ENCODE data around the gene ATXN1.

Gene ATXN1

DNA sequence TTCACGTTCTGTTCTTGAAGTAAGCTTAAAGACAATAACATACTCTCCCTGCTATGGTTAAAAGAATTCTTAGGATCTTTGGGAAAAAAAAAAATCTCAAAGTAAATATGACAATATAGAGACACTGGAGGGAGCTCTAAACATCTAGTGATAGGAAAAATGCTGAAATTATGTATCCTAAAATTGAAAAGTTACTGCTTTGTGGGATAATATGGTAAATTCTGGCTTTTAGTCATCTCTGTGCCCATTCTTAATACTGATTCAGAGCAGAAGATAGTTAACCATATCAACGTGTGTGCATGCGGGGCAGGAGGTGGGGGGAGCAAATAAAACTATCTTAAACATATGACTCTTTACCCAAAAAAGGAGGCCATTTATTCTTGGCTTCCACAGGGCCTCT lies 357.4 kb downstream of the ATXN1 start:
- H3K9ac ChIP-seq (ENCODE audit: low read length) = no peak overlapping the region
- peaks cover 7% of the 10 kb centered on the region for H3K4me1 ChIP-seq (ENCODE audit: control insufficient read depth, insufficient read depth, low read length)
- no peaks in the 10 kb centered on the region for H3K36me3 ChIP-seq (ENCODE audit: control insufficient read depth, insufficient read depth, low read length)
- no peaks in the 10 kb centered on the region for H3K27me3 ChIP-seq (ENCODE audit: control insufficient read depth, insufficient read depth, low read length)
- no peaks in the 10 kb centered on the region for H3K9me3 ChIP-seq (ENCODE audit: control insufficient read depth, low read length)
- H3K4me3 ChIP-seq (ENCODE audit: low read length) = no peak overlapping the region

DNA sequence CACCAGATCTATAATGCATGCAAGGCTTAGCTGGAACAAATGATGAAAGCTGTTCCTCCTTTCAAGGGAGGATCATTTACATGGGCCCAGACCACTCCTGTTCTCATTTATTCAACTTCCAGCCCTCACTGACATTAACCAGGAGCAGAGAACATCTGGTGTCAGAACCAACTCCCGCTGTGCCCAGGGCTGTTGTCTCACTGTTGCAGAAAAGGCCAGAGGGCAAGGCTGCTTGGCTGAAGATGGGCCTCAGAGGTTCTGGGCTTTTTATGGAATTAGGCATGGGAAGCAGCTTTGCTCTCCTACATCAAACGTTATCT lies 358.7 kb downstream of the ATXN1 start:
- H3K9ac ChIP-seq (ENCODE audit: low read length) = no peak overlapping the region
- H3K4me1 ChIP-seq (ENCODE audit: control insufficient read depth, insufficient read depth, low read length) = peaks cover 7% of the 10 kb centered on the region
- H3K27me3 ChIP-seq (ENCODE audit: control insufficient read depth, insufficient read depth, low read length) = no peaks in the 10 kb centered on the region
- H3K9me3 ChIP-seq (ENCODE audit: control insufficient read depth, low read length) = no peaks in the 10 kb centered on the region
- H3K36me3 ChIP-seq (ENCODE audit: control insufficient read depth, insufficient read depth, low read length) = no peaks in the 10 kb centered on the region
- no peak overlapping the region for H3K4me3 ChIP-seq (ENCODE audit: low read length)

DNA sequence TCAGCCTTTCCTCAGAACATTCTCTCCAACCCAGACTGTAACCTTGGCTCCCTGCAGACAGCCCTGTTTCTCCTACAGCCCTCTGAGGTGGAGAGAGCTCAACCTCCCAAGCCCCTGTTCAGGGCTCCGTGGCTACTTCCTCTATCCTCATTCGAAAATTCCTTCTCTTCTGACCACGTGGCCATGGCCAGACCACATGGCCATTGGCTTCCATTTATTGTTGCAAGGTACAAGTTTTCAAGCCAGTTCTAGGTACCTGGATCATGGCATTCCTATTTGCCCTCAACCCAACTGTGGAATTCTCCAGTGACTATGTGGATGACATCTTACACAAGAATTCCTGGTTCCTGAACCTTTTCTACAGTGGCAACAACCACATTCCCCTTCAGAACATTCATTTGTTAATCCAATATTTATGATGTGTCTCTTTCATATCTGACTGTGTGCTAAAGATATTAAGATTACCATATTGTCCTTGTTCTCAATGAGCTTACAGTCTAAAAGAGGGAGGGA lies 361.0 kb downstream of the ATXN1 start:
- H3K36me3 ChIP-seq (ENCODE audit: control insufficient read depth, insufficient read depth, low read length) = no peaks in the 10 kb centered on the region
- no peaks in the 10 kb centered on the region for H3K27me3 ChIP-seq (ENCODE audit: control insufficient read depth, insufficient read depth, low read length)
- no peak overlapping the region for H3K9ac ChIP-seq (ENCODE audit: low read length)
- no peaks in the 10 kb centered on the region for H3K4me1 ChIP-seq (ENCODE audit: control insufficient read depth, insufficient read depth, low read length)
- no peaks in the 10 kb centered on the region for H3K9me3 ChIP-seq (ENCODE audit: control insufficient read depth, low read length)
- no peak overlapping the region for H3K4me3 ChIP-seq (ENCODE audit: low read length)

DNA sequence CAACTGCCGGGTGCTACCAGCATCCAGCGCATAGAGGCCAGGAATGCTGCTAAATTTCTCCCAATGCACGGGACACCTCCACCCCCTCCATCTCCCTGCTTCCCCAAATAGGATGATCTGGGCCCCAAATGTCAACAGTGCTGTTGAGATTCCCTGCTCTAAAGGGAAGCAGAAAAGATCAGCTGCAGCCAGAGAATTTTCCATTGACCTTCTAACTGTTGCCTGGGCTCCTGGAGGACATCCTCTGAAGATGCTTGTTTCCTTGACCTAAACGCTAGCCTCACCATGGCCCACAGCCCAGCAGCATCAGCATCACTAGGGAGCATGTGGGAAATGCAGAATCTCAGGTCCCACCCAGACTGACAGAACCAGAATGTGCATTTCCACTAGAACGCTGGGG lies 361.6 kb downstream of the ATXN1 start:
- no peaks in the 10 kb centered on the region for H3K4me1 ChIP-seq (ENCODE audit: control insufficient read depth, insufficient read depth, low read length)
- no peaks in the 10 kb centered on the region for H3K27me3 ChIP-seq (ENCODE audit: control insufficient read depth, insufficient read depth, low read length)
- no peak overlapping the region for H3K4me3 ChIP-seq (ENCODE audit: low read length)
- no peaks in the 10 kb centered on the region for H3K9me3 ChIP-seq (ENCODE audit: control insufficient read depth, low read length)
- no peak overlapping the region for H3K9ac ChIP-seq (ENCODE audit: low read length)
- no peaks in the 10 kb centered on the region for H3K36me3 ChIP-seq (ENCODE audit: control insufficient read depth, insufficient read depth, low read length)

DNA sequence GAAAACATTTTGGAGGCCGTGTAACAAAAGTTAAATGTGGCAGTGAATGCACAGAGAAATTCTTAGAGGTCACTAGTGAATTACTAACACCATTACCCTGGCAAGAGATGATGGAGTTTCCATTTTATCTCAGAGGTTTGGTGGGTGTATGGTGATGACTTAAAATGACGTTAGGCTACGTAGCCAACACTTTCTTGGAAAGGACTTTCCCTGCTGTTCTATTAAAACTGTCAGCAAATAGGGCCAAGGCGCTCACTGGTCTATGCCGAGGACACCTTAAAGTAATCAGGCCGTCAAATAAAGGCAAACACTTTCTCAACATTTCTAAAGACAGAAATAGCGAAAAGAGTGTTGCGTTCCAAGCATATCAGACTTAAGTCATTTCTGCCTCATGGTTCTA lies 362.1 kb downstream of the ATXN1 start:
- Histone ChIP-seq H3K4me3 (ENCODE audit: low read length) (no peak overlapping the region), H3K27me3 (ENCODE audit: control insufficient read depth, insufficient read depth, low read length) (no peaks in the 10 kb centered on the region), H3K36me3 (ENCODE audit: control insufficient read depth, insufficient read depth, low read length) (no peaks in the 10 kb centered on the region), H3K9ac (ENCODE audit: low read length) (no peak overlapping the region), H3K4me1 (ENCODE audit: control insufficient read depth, insufficient read depth, low read length) (no peaks in the 10 kb centered on the region), H3K9me3 (ENCODE audit: control insufficient read depth, low read length) (no peaks in the 10 kb centered on the region)

DNA sequence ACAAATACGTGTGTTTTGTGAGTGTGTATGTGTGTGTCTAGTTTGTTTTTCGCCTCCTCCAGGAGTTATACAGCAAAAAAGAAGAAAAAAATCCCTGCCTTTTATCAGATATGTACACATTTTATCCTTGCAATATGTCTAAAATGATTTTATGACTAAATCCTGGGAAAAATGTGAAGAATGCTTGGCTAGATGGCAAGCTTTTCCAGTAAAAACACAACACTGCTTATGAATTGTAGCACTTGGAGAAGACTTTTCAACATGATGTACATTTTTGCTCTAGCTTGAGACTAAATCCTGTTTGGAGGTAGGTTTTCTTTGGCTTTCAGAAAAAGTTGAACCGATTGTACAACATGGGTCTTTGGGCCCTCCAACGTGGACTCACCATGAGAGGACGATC lies 362.7 kb downstream of the ATXN1 start:
- Histone ChIP-seq H3K9ac (ENCODE audit: low read length) (no peak overlapping the region), H3K9me3 (ENCODE audit: control insufficient read depth, low read length) (no peaks in the 10 kb centered on the region), H3K36me3 (ENCODE audit: control insufficient read depth, insufficient read depth, low read length) (no peaks in the 10 kb centered on the region), H3K27me3 (ENCODE audit: control insufficient read depth, insufficient read depth, low read length) (no peaks in the 10 kb centered on the region), H3K4me3 (ENCODE audit: low read length) (no peak overlapping the region), H3K4me1 (ENCODE audit: control insufficient read depth, insufficient read depth, low read length) (no peaks in the 10 kb centered on the region)

DNA sequence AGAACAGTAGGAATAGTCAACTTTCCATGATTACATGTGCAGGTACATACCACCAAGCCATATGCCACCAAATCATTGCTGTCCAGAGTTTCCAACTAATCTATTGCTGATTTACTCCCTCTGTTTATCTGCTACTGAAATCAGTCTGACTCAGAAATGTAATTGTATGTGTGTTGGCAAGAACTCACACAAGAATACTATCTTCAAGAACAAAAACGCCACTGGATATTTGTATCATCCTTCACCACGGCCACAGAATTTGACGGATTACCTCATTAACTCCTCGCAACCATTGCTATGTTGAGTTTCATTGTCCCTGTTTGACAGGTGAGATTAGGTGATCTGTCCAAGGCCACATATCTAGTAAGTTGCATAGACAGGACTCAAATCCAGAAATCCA lies 363.6 kb downstream of the ATXN1 start:
- Histone ChIP-seq H3K9me3 (ENCODE audit: control insufficient read depth, low read length) (no peaks in the 10 kb centered on the region), H3K4me3 (ENCODE audit: low read length) (no peak overlapping the region), H3K9ac (ENCODE audit: low read length) (no peak overlapping the region), H3K4me1 (ENCODE audit: control insufficient read depth, insufficient read depth, low read length) (no peaks in the 10 kb centered on the region), H3K27me3 (ENCODE audit: control insufficient read depth, insufficient read depth, low read length) (no peaks in the 10 kb centered on the region), H3K36me3 (ENCODE audit: control insufficient read depth, insufficient read depth, low read length) (no peaks in the 10 kb centered on the region)

DNA sequence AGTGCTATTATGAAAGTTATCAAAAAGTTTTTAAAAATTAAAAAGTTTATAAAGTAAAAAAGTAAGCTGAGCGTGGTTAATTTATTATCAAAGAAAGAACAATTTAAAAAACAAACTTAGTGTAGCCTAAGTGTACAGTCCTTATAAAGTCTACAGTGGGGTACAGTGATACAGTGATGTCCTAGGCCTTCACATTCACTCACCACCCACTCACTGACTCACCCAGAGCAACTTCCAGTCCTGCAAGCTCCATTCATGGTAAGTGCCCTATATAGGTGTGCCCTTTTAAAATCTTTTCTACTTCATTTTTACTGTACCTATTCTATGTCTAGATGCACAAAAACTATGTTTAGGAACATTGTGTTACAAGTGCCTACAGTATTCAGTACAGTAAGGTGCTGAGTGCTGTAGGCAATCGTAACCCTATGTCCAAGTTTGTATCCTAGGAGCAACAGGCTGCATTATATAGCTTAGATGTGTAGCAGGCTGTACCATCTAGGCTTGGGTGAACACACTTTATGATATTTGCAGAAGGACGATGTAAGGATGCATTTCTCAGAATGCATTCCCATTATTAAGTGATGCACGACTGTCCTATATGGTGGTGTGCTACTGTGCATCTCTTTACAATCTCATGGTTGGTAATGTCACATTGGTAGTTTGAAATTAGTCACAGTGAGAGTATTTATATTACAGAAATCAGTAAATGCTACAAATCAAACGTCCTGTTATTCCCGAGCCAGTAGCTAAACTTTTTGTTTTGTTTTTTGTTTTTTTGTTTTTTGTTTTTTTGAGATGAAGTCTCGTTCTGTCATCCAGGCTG lies 364.6 kb downstream of the ATXN1 start:
- Histone ChIP-seq H3K36me3 (ENCODE audit: control insufficient read depth, insufficient read depth, low read length) (no peaks in the 10 kb centered on the region), H3K27me3 (ENCODE audit: control insufficient read depth, insufficient read depth, low read length) (no peaks in the 10 kb centered on the region), H3K4me3 (ENCODE audit: low read length) (no peak overlapping the region), H3K9ac (ENCODE audit: low read length) (no peak overlapping the region), H3K9me3 (ENCODE audit: control insufficient read depth, low read length) (no peaks in the 10 kb centered on the region), H3K4me1 (ENCODE audit: control insufficient read depth, insufficient read depth, low read length) (peaks cover 4% of the 10 kb centered on the region)

DNA sequence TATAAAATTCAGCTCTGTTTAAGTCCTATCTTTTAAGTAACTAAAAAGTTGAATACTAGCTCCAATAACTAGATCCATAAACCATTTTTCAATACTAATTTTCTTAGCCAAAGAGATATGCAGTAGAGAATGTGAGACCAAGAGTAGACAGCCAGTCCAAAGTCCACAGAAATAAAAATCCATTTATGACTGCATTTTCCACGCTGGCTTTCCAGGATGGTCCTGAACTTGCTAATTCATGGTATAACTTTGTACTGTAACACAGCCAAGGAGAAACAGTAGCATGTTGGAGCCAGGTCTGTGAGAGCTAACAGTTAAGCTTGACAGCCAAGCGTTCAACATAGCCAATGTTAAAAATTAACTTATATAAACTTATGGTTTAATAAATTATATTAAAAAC lies 366.6 kb downstream of the ATXN1 start:
- Histone ChIP-seq H3K9ac (ENCODE audit: low read length) (no peak overlapping the region), H3K36me3 (ENCODE audit: control insufficient read depth, insufficient read depth, low read length) (no peaks in the 10 kb centered on the region), H3K9me3 (ENCODE audit: control insufficient read depth, low read length) (no peaks in the 10 kb centered on the region), H3K27me3 (ENCODE audit: control insufficient read depth, insufficient read depth, low read length) (no peaks in the 10 kb centered on the region), H3K4me3 (ENCODE audit: low read length) (no peak overlapping the region), H3K4me1 (ENCODE audit: control insufficient read depth, insufficient read depth, low read length) (peaks cover 7% of the 10 kb centered on the region)

DNA sequence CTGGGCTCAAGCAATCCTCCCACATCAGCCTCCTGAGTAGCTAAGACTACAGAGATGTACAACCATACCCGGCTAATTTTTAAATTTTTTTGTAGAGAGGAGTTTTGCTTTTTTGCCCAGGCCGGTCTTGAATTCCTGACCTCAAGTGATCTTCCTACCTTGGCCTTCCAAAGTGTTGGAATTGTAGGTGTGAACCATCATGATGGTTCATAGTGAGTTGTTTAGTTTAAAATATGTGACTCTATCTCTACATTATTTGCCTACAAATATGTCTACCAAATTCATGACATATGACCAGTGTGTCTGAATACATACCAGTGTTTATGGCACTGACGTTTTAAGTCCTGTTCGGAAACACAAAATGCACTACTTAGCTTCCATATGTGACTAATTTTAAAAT lies 367.9 kb downstream of the ATXN1 start:
- H3K4me3 ChIP-seq (ENCODE audit: low read length) = no peak overlapping the region
- H3K9me3 ChIP-seq (ENCODE audit: control insufficient read depth, low read length) = no peaks in the 10 kb centered on the region
- H3K9ac ChIP-seq (ENCODE audit: low read length) = no peak overlapping the region
- no peaks in the 10 kb centered on the region for H3K36me3 ChIP-seq (ENCODE audit: control insufficient read depth, insufficient read depth, low read length)
- peaks cover 7% of the 10 kb centered on the region for H3K4me1 ChIP-seq (ENCODE audit: control insufficient read depth, insufficient read depth, low read length)
- H3K27me3 ChIP-seq (ENCODE audit: control insufficient read depth, insufficient read depth, low read length) = no peaks in the 10 kb centered on the region

DNA sequence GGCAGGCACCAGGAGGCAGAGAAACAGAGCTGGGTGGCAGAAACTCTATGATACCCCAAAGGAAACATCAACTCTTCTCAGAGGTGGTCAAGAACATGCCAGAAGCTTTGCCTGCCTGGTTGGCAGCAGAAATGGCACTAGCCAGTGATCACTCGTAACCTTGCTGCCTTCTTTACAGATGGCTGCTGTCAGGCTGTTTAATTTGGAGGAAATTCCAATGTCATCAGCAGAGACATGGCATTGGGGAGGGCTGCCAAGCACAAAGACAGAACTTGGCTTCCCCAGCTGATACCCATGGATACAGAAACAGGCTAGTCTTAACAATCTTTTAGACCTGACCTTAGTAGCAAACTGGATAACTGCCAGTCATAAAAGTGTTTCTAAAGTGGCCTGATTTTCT lies 369.2 kb downstream of the ATXN1 start:
- Histone ChIP-seq H3K4me1 (ENCODE audit: control insufficient read depth, insufficient read depth, low read length) (peaks cover 7% of the 10 kb centered on the region), H3K27me3 (ENCODE audit: control insufficient read depth, insufficient read depth, low read length) (no peaks in the 10 kb centered on the region), H3K36me3 (ENCODE audit: control insufficient read depth, insufficient read depth, low read length) (no peaks in the 10 kb centered on the region), H3K9ac (ENCODE audit: low read length) (no peak overlapping the region), H3K9me3 (ENCODE audit: control insufficient read depth, low read length) (no peaks in the 10 kb centered on the region), H3K4me3 (ENCODE audit: low read length) (no peak overlapping the region)

DNA sequence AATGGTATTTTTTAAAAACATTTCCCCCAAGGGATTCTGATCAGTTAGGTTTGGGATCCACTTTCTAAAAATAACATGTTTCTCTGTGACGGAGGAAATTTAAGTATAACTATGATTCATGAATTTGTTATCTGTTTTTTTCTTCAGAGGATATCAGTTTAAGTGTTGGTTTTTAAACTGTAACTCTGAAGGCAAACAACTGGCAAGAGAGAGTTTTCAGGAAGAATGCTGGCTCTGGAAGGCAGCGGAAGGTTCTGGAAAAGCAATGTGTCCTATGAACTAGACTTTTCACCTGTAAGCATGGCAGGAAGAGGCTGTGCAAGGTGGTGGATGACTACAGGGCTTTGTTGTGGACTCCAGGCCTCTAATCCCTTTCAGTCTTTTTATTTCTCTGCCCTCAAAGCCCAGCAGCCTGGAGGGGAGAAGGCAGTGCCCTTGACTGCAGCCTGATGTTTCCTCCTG lies 369.8 kb downstream of the ATXN1 start:
- Histone ChIP-seq H3K9ac (ENCODE audit: low read length) (no peak overlapping the region), H3K36me3 (ENCODE audit: control insufficient read depth, insufficient read depth, low read length) (no peaks in the 10 kb centered on the region), H3K4me1 (ENCODE audit: control insufficient read depth, insufficient read depth, low read length) (peaks cover 7% of the 10 kb centered on the region), H3K27me3 (ENCODE audit: control insufficient read depth, insufficient read depth, low read length) (no peaks in the 10 kb centered on the region), H3K9me3 (ENCODE audit: control insufficient read depth, low read length) (no peaks in the 10 kb centered on the region), H3K4me3 (ENCODE audit: low read length) (no peak overlapping the region)
